HPDE6-E6E7 (cell line): Measurements from ENCODE around the gene CCM2.
A peak's percentile ranks its signal among the peaks of the same experiment; 100 is the strongest.
"Not testable (repeated sequence)": the region's sequence is repeated elsewhere in the genome, so short reads cannot be mapped to it uniquely, and the experiment has no call there.

Experiments used
- DNase-seq: peaks from one replicate; pipeline ENCODE4 v3.0.0; 2011; ENCODE audit warnings: missing footprints; ENCODE audit errors: extremely low spot score

Gene CCM2

DNA sequence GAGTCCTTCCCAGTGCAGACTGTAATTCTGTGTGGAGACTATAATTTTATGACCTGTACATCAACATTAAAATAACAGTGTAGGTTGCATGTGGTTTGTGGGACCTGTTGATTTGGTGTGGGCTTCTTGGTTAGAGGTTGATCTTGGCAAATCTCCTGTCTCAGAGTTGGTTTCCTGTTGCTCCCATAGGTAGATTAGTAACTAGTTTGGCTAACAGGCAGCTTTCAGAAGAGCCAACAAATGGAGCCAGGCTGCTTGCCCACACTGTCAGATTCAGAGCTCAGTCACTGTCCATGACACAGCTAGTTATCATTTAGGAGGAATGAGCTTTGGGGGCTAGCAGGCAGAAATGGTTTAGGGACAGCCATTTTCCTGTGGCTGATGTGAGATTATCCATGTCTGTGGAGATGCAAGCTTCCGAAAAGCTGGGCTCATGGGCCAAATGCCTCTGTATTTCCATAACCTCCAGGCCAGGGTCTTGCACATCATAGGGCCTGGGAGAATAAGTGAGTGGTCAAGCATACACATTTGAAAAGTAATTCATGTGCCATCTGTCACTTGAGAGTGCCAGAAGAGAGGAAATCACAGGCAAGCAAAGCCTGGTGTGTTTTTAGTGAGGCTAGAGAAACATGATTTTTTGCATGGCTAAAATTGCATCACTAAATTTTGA lies 33.4 kb downstream of the CCM2 start:
- DNase-seq: no peak

DNA sequence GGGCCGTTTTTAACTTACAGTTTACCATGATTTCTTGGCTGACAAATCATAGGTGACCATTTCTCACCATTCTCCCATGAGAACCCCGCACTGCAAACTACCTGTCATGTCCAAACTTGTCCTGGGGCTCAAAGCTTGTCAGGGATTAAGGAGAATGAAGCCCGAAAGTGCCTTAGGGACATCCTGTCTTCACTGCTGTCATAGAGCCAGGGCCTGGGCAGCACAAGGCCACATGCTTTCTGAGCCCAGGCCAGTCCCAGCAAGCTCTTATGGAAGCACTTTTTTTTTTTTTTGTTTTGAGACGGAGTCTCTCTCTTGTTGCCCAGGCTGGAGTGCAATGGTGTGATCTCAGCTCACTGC lies 33.9 kb downstream of the CCM2 start:
- DNase-seq: peak; percentile 83

DNA sequence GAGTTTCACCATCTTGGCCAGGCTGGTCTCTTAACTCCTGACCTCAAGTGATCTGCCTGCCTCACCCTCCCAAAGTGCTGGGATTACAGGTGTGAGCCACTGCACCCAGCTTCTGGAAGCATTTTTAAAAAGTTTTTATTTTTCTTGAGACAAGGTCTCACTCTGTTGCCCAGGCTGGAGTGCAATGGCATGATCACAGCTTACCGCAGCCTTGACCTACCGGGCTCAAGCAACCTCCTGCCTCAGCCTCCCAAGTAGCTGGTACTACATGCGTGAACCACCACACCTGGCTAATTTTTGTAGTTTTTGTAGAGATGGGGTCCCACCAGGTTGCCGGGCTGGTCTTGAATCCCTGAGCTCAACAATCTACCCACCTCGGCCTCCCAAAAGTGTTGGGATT lies 34.7 kb downstream of the CCM2 start:
- DNase-seq: not testable (repeated sequence)

DNA sequence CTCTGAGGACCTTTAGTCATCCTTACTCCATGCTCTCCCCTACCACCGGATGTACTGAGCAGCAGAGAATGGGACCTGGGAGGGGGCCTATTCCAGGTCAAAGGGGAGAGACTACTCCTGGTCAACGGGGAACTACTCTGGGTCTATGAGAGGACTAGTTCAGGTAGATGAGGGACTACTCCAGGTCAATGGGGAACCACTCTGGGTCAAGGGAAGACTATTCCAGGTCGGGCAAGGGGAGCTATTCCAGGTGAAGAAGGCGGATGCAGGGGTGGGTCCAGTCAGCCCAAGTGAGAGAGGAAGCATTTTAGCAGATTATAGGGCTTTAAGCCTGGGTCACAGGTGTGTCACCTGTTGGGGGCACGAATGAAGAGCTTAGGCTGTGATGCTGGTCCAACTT lies 35.4 kb downstream of the CCM2 start:
- no peak for DNase-seq

DNA sequence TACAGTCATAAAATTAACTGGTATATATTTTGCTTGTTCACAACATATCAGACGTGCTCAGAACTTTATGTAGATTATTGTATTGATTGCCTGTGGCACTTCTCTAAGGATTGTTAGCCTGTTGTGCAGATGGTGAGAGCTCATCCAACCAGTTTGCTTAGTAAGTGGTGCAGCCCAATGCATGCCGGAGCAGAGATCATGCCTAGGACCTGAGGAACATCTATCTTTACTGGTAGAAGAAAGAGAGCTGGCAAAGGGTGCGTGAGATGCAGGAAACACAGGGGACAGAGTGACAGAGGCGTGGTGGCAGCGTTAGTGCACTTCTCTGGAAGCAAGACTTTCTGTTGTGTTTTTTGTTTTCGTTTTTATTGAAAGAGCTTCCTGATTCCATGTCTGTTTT lies 35.9 kb downstream of the CCM2 start:
- no peak for DNase-seq

DNA sequence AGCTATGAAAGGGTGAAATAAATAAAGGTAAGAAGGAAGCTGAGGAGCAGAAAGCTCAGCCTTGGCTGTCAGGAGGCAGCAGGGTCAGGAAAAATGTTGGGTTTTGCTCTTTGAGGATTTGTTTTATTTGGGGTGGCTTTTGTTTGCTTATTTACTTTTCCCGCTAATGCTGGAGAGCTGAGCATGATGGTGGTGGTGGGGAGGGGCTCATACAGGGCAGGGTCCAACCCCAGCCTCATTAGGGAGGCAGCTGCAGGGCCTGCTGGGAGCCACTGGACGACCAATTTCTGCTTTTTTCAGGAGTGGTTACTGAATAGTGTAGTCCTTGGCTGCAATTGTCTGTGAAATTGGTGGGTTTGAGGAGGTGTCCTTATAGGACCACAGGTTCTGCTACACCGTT lies 36.3 kb downstream of the CCM2 start:
- DNase-seq: no peak

DNA sequence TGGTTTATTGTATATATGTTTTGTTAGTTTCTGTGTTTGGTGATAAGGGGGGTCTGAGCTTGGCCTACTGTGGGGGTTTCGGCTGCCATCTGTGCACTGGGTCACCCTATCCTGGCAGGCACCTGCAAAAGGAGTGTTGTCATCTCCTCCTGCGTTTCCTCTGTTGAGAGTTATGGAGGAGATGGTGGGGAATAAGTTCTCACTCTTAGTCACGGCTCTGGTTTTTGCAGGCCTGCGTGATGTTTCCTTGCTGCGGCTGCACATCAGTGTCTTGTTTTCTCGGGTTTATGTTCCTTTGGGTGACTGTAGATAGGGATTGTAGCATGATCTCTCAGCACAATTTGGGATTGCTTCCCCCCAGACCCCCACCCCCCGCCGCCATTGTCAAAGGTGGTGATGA lies 36.8 kb downstream of the CCM2 start:
- no peak for DNase-seq

DNA sequence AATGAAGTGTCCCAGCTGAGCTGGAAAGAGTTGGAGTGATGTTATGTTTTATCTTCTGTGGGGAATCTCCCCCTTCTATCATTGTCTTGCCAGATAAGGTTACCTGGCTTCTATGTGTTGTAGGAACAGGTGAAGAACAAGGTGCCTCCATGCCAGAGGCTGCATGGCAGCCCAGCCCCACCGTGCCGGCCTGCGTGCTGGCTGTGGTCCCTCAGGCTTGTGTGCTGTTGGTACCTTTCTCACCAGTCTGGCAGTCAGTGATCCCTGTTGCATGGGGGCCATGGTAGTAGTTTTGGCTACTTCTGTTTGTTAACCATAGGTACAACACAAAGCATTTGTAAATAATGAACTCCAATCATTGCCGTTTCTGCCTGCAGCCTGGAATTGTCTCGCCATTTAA lies 37.9 kb downstream of the CCM2 start:
- no peak for DNase-seq

DNA sequence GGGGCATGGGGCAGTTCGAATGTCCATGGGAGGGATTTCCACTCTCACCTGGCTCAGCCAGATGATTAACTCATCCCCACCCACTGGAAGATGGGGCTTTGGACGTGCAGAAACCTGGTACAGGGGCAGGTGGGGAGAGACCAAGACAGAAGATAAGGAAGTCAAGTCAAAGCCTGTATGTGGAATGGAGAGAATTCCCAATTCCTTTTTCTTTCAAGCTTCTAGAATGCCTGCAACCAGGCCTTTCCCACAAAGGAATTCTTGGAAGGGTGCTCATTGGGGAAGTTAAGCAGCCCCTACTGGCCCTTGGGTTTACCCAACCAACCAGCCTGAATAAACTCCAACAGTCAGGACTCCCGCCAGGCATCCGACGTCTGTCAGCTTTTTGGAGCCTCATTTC lies 39.1 kb downstream of the CCM2 start:
- no peak for DNase-seq

DNA sequence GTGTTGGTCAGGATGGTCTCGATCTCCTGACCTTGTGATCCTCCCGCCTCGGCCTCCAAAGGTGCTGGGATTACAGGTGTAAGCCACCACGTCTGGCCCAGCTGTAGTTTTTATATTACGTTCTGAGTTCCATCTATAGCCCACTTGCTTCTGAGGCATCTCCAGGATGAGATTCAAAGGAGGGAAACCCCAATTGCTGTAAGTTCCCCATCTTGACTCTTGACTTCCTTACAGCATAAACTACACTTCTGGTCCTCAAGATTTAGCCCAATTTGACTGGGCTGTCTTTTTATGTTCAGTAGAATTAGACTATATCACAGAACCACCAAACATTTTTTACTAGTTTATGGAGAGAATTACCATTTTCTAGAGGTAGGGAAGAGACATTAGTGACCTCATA lies 44.3 kb downstream of the CCM2 start:
- DNase-seq: no peak

DNA sequence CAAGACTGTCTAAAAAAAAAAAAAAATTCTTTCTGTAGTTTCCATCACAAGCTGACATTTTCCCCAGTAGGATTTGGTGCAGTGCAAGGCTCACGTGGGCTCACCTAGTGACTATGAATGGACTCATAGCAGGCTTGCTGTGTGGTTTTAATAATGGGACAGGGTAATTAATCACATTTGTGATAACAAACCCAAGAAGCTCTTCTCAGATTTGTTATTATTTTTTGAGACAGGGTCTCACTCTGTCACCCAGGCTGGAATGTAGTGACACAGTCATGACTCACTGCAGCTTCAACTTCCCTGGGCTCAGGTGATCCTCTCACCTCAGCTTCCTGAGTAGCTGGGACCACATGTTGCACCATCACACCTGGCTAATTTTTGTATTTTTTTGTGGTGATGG lies 48.7 kb downstream of the CCM2 start:
- no peak for DNase-seq

DNA sequence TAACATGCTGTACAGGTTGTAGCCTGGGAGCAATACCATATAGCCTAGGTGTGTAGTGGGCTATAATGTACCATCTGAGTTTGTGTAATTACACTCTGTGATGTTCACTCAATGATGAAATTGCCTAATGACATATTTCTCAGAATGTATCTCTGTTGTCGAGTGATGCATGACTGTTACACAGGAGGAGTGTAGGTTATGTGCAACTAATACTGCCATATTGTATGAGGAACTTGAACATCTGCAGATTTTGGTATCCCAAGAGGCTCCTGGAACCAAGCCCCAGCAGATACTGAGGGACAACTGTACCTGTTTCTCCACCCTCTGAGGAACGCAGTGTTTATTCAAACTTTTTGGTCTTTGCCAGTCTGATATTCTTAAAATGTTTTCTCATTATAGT lies 50.2 kb downstream of the CCM2 start:
- no peak for DNase-seq

DNA sequence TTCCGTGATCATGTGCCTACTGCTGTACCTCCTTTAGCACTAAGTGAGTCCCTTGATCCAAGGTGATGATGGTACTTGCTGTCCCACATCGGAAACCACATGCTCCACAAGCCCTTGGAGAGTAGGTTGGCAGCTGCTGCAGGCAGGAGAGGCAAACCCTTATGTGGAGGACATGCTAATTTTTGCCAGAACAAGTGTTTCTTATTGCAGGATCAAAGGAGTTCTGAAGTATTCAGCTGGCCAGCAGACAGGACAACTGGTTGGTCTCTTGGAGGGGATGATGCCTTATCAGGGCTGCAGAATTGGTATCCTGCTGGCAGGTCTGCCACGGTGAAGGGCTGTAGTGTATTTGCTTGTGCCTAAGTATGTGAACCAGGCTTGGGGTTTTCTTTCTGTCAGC lies 52.0 kb downstream of the CCM2 start:
- no peak for DNase-seq

DNA sequence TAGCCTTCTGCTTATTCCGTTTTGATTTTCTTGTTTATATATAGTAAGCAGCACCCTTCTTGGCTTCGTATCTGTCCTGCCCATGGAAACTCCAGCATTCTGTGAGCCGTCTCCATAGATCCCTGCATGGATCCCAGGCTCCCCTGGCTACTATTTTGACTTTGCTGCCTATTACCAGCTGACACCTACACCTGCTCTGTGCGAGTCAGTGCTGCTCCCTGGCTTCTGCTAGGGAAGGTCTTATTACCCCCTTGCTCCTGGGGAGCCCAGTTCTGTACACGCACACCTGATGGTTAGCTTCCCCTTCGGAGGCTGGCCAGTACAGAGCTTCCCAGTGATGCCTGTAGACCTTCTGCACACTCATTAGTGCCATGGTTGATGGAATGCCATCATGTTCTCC lies 53.4 kb downstream of the CCM2 start:
- no peak for DNase-seq

DNA sequence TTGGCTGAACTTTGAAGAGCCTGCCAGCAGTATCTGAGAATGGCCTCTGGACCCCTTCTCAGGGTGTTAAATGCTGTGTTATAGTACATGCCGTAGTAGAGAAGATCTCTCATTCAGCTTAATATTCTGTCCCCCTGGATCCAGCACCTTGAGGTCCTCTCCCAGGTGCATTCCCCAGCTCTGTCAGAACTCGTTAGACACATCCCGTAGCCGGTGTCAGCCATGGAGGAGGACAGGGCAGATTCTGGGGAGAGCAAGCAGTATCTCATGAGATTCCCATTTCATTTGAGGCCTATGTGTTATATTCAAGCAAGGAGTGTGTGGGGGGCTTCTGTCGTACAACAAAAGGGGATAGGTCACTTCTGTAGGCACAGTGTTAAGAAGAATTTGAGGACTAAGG lies 53.9 kb downstream of the CCM2 start:
- no peak for DNase-seq

DNA sequence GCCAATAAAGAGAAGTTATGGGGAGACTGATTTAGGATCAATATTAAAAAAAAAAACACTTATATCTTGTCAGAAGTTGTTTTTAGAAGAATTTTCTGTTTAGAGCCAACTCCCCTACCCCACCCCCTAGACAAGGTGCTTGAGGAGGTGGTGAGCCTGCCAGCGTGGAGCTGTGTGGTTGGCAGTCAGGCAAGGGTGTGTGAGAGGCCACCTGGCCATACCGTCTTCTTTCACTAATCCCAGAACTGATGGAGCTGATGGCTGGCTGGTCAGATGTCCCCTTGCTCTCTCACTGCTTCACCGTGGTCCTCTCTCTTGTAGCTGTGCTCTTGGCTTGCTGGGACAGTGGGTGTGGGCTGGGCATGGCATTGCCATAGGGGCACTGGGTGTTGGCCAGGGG lies 54.4 kb downstream of the CCM2 start:
- no peak for DNase-seq

DNA sequence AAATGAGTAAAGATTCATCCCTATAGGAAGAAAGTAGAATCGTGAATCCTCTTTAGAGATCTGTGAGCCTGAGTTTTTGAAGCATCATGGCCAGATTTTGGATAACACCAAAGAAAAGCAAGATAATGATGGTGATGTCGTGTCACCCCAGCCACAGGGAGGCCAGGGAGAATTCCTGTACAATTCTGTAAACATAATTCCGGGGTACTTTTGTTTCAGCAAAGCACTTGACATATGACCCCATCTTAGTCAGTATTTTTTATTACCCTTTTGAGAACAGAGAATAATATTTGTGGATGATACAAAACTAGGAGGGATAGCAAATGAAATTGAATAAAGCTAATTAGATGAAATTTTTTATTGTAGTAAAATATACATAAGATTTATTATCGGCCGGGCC lies 55.0 kb downstream of the CCM2 start:
- DNase-seq: no peak

DNA sequence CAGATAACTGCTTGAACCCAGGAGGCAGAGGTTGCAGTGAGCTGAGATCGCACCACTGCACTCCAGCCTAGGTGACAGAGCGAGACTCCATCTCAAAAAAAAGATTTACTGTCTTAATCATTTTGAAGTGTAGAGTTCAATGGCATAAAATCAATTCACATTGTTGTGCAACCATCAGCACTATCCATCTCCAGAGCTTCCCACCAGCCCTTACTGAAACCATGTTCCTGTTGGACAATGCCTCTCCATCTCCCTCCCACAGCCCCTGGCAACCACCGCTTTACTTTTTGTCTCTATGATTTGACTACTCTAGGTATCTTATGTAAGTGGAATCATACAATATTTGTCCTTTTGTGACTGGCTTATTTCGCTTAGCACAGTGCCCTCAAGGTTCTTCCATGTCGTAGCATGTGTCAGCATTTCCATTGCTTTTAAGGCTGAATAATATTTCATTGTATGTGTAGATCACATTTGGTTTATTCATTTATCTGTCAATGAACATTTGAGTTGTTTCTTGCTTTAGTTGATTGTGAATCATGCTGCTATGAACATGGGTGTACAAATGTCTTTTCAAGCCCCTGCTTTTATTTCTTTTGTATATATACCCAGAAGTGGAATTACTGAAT lies 55.7 kb downstream of the CCM2 start:
- no peak for DNase-seq

DNA sequence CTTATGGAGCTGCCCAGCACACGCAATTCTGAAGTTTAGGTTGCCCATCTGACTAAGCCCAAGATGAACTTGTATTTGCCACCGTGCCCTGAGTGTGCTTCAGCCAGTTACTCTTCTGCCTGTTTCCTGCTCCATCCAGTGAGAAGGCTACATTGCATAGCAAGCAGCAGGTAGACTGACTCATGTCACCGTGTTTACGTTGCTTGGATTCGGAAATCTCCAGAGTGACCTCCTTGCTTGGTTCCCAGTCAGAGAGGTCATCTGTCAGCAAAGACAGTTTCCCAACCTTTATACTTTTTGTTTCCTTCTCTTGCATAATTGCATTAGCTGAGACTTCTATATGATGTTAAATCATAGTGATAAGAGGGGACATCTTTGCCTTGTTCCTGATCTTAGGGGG lies 57.9 kb downstream of the CCM2 start:
- no peak for DNase-seq

DNA sequence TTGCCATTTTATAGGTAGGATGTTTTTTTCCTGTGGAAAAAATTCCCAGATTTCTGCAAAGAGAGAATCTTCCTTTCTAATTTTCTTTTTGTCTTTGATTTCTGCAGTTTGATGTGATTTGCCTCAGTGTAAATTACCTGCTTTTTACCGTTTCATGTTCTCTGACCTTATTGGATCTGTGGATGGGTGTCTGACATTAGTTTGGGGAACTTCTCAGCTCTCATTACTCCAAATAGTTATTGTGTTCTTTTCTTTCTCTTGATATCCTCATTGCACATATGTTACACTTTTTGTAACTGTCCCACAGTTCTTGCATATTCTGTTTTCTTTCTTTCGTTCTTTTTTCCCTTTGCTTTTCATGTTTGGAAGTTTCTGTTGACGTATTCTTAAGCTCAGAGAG lies 60.3 kb downstream of the CCM2 start:
- no peak for DNase-seq

DNA sequence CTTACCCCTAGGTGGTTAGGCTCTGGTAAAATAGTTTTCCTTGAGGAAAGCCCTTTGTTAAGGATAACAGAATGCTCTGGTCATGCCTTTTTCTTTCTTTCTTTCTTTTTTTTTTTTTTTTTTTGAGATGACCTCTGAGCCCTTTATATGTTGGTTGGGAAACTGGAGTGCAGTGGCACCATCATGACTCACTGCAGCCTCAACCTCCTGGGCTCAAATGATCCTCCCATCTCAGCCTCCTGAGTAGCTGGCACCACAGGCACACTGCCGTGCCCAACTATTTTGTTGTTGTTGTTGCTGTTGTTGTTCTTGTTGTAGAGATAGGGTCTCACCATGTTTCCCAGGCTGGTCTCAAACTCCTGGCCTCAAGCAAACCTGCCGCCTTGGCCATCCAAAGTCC lies 61.4 kb downstream of the CCM2 start:
- no peak for DNase-seq

DNA sequence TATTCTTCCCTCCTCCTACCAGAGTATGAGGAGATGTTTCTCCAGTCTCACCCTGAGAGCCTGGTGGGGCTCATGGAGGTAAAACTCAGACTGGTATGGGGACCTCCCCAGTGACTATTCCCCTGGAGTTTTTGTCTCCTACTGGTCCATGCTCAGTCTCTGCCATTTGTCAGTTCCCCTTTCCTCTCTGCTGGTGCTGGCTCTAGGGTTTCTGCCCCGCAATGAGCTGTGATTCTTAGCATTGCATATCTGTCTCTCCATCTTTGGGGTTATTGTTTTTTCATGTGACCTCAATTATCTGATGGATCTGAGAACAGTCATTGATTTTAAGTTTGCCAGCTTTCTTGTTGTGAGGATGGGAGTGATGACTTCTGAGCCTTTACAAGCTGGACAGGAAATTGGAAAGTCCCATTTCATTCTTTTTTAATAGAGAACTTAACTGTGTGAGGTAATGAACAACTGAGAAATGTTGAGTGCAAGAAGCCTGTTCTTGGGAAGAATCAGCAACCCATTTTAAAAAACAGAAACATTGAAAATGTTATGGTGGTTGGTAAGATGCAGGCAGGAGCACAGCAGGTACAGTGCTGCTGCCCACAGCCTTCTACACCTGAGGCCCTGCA lies 61.9 kb downstream of the CCM2 start:
- no peak for DNase-seq

DNA sequence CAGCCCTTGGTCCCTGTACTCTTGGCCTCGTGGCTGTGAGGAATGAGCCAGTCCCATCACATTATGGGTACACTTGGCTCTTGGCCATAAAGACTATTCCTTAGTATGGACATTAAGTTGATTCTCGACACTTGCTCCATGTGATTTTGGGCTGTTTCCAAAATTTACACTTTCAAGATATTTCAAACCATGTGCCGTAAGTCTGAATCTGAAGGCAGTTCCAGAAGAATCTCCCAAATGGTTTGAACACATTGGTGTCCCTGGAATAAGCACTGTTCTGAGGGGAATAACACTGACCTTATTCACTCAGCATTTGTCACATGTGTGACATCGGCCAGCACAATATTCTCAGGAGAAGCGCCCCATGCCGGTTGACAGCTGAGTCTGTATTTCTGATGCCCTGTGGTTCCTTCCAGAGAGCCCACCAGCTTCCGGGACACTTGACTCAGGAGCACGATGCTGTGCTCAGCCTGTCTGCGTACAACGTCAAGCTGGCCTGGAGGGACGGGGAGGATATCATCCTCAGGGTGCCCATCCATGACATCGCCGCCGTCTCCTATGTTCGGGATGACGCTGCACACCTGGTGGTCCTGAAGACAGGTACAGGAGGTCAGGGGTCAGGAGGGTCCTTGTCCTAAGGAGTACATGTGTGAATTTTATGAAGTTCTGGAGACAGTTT lies 64.2 kb downstream of the CCM2 start:
- no peak for DNase-seq
